GM19035 (cell line): ENCODE data around the gene TSEN15.
"Not testable (repeated sequence)": the region's sequence is repeated elsewhere in the genome, so short reads cannot be mapped to it uniquely, and the experiment has no call there.

Source experiments
- ATAC-seq: cut with Tn5 transposase; IDR thresholded peaks from one replicate; pipeline ENCODE4 v1.9.1; 2021; ENCODE audit not compliant: unreplicated experiment

Gene TSEN15

DNA sequence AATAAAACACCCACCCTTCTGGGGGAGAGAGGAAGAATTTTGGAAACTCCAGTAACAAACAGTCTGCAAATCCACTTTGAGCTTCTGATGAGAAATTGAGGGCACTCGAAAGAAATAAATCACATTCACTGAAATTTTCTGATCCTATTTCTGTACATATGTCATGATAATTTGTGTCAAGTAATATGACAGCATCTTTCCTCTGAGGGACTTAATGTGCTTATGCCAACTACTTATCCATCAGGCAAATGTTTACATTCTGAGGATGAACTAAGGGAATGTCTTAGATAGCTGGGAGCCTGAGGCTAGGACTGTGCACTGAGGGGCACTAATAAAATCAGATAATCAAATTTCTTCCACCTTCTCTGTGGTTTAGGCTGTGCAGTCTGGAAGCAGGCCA, 44.5 kb downstream of the TSEN15 start:
- ATAC-seq: no peak

DNA sequence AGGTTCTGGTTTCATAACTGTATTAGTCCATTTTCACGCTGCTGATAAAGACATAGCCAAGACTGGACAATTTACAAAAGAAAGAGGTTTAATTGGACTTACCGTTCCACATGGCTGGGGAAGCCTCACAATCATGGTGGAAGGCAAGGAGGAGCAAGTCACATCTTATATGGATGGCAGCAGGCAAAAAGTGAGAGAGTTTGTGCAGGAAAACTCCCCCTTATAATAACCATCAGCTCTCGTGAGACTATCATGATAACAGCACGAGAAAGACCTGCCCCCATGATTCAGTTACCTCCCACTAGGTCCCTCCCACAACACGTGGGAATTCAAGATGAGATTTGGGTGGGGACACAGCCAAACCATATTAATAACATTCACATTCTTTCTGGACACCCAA, 45.0 kb downstream of the TSEN15 start:
- ATAC-seq: not testable (repeated sequence)

DNA sequence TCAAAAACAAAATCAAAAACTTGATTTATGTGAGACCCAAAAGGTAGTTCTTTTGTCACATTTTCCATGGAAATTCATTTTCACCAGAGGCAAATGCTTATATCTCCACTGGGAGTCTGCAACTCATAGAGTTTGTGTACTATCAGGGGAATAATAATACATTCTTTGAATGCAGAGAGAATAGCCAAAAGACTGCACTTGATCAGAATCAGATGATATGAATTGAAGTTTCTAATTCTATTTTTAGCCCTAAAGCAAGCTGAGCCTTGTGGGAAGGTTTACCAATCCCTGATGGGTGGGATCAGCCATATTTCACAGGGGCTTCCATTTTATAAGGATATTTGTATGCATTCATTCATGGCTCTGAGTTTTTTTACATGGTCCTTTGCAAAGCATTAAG, 49.6 kb downstream of the TSEN15 start:
- ATAC-seq: no peak

DNA sequence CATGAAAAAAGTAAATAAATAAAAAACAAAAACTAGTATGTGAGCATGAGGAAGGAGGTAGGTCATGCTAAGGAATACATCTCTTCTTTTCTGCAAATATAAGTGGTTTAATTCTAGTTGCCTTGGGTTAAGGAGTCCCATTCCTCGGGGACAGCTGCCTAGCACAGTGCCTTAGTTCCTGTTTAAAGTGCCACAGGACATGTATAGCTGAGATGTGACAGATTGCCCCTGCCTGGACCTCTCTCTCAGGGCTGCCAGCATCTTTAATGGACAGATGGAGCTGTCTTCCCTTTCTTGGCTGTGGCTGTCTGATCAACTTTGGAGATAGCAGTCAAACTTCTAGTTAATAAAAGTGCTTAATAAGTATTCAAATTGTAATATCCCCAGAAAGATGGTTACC, 50.0 kb downstream of the TSEN15 start:
- no peak for ATAC-seq

DNA sequence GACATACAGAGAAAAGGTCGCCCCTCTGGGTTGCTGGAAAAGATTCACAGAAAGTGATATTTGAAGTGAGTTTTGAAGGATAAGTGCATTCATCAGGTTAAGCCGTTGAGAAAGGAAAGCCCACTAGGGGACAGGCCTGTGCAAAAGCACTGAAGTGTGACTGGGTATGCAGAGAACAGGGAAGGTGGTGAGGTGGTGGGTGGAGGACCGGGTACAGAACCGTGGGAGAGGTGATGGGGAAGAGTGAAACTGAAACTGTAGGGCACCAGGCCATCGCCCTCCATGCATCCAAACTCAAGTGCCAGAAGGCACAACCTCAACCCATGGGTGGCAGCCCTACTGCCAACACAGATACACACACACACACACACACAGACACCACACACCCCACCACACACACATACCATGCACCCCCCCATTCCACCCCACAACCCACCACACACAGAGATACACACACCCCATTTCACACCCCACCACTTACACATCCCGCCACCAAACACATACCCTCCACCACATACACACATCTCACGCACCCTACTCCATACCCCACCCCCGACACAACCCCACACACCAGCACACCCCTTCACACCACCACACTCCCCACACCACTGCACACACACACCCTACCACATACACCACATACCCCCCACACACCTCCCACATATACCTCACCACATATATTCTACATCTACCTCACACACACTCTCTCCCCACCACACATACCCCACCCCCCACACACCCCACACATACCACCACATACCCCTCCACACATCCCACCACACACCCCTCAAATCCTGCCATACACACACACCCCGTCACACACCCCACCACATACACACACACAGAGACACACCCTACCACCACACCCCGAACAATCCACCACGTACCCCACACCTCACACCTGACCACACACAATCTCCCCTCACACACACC, 59.0 kb downstream of the TSEN15 start:
- no peak for ATAC-seq

DNA sequence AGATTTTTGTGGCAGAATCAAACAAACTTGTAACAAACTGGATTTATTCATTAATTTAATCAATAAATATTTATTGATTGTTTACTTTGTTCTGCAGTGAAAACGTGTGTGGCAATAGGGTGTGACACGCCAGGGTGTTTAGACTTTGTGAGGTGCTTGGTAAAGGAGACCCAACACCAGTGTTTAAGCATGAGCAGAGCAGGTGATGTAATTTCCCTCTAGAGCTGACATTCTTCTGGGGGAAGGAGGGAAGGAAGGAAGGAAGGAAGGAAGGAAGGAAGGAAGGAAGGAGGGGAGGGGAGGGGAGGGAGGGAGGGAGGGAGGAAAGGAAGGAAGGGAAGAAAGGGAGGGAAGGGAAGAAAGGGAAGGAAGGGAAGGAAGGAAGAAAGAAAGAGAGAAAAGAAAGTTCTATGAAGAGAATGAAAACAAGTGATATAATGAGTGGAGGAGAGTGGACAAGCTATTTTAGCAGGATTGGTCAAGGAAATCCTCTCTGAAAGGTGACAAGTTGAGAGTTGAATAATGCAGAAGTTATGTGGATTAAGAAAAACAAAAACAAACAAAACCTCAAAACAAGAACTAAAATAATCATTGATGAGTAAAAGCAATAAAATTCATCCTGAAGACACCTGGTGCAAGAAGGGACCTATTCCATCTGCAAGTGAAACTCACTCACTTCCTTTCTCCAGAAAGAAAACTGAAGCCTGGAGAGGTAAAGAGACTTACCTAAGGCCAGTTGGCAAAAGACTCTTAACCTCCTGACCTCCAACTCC, 60.8 kb downstream of the TSEN15 start:
- ATAC-seq: no peak

DNA sequence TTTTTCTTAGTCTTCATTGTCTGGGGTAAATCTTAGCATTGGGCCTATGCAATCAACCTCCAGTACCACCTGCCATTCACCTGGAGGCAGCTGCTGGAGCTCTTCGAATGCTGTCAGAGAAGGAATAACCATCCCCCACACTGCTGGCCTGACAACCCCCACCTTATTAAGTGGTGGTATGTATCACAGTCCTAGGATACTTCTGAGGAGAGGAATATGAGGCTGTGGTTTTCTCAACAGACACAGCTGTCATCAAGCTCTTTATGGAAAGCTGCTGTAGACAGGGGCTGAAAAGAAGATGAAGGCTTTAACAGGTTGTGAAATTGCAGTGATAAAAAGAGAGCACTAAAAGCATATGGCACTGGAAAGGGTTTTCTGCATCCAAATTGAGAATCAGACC, 61.7 kb downstream of the TSEN15 start:
- ATAC-seq: no peak

DNA sequence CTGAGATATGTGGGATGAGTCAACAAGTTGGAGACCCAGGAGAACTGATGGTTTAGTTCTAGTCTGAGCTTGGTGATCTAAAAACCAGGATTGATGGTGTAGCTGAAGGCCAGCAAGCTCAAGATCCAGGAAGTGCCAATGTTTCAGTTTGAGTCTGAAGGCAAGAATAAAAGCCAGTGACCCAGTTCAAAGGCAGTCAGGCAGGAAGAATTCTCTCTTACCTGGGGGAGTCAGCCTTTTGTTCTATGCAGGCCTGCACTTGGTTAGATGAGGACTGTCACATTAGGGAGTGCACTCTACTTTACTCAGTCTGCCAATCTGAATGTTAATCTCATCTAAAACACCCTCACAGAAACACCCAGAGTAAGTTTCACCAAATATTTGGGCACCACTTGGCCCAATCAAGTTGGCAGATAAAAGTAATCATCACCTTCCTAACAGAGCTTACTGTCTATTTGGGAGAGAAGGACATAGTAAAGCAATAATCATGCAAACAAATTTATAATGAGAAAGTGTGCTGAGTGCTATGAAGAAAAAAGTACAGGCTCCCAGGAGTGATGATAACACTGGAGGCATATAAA, 63.4 kb downstream of the TSEN15 start:
- ATAC-seq: no peak

DNA sequence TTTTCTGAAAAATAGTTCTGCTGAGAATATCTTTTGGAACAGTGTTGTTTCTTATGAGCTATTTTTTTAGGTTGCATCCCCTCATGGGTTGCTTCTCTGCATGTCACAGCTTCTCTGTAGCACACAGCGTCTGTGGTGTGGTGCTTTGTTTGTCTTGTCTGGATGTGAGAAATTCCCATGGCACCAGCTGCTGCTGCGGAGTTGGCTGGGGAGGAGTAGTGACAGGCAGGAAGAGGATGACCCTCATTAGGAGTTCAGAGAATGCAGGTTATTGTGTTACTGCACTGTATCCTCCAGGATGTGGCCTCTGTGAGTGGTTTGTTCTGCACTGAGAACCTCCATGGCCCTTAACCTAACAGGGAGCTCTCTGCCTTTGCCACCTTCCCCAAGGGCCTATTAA, 64.8 kb downstream of the TSEN15 start:
- no peak for ATAC-seq

DNA sequence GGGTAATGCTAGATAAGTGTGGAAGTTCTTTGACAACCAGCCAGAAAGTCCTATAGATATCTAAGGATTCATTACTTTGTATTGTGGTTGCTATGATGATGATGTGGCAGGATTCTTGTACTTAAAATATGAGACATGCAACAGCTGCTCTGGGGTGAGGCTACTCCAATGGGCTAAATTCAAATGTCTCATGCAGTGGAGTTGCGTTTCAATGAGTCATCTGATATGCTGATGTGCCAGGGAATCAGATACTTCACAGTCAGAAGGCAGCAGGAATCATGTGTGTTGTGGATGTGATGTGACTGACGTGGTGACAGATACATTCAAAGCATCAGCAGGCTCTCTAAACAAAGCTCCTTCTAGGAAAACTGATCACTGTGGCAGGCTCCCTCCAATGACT, 66.5 kb downstream of the TSEN15 start:
- no peak for ATAC-seq
